ENCODE measurements around the gene LAMA4. TPM values are rescaled to one million over a fixed set of nuclear protein-coding genes. Genes with fewer than 3 reads are reported as not detected.

The LAMA4 gene, protein sequence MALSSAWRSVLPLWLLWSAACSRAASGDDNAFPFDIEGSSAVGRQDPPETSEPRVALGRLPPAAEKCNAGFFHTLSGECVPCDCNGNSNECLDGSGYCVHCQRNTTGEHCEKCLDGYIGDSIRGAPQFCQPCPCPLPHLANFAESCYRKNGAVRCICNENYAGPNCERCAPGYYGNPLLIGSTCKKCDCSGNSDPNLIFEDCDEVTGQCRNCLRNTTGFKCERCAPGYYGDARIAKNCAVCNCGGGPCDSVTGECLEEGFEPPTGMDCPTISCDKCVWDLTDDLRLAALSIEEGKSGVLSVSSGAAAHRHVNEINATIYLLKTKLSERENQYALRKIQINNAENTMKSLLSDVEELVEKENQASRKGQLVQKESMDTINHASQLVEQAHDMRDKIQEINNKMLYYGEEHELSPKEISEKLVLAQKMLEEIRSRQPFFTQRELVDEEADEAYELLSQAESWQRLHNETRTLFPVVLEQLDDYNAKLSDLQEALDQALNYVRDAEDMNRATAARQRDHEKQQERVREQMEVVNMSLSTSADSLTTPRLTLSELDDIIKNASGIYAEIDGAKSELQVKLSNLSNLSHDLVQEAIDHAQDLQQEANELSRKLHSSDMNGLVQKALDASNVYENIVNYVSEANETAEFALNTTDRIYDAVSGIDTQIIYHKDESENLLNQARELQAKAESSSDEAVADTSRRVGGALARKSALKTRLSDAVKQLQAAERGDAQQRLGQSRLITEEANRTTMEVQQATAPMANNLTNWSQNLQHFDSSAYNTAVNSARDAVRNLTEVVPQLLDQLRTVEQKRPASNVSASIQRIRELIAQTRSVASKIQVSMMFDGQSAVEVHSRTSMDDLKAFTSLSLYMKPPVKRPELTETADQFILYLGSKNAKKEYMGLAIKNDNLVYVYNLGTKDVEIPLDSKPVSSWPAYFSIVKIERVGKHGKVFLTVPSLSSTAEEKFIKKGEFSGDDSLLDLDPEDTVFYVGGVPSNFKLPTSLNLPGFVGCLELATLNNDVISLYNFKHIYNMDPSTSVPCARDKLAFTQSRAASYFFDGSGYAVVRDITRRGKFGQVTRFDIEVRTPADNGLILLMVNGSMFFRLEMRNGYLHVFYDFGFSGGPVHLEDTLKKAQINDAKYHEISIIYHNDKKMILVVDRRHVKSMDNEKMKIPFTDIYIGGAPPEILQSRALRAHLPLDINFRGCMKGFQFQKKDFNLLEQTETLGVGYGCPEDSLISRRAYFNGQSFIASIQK (N-terminal part only)
- total RNA-seq (2022): 0.37 TPM in 1 of 2 replicates, not detected in the other
- percentile 4 among the genes with signal in this experiment for Bru-seq, nascent RNA
- percentile 1 among the genes with signal in this experiment for BruChase-seq, experiment 1, labeled RNA remaining after a 2-hour chase
- BruChase-seq, experiment 2, labeled RNA remaining after a 6-hour chase: percentile 7 among the genes with signal in this experiment
- long read RNA-seq: 0 reads

GRCh38 chr6:112253841-112254816, at the start of gene LAMA4:
Gene LAMA4, minus strand, starts transcription at chr6:112254567. Its CDS starts 417 bp downstream, at chr6:112254150.
- Mint-ChIP-seq H3K27ac (ENCODE audit: unreplicated experiment) (no peak within 1 kb of the TSS), H3K4me1 (ENCODE audit: low read depth, unreplicated experiment) (peaks cover 6% of the 10 kb centered on the region), H3K27me3 (ENCODE audit: insufficient read depth, unreplicated experiment) (peaks cover 9% of the 10 kb centered on the region), H3K36me3 (ENCODE audit: insufficient read depth, unreplicated experiment) (no peaks in the 10 kb centered on the region), H3K9me3 (ENCODE audit: unreplicated experiment) (no peaks in the 10 kb centered on the region), H3K4me3 (ENCODE audit: unreplicated experiment) (peak within 1 kb of the TSS; percentile 71)
- intact Hi-C loops (cut with micrococcal nuclease; ENCODE audit: unreplicated experiment): no loop called here
- H3K36me3 ChIP-seq (ENCODE audit: control insufficient read depth, insufficient read depth, low read length): no peaks in the 10 kb centered on the region
- no peaks in the 10 kb centered on the region for H3K4me1 ChIP-seq
- H3K9me3 ChIP-seq: no peaks in the 10 kb centered on the region
- no TSS peak for BruUV-seq (replicated peaks)
- H3K27me3 ChIP-seq (replicated peaks; ENCODE audit: control insufficient read depth, insufficient read depth, low read length): peaks cover 2% of the 10 kb centered on the region; the same call in 1 of the 2 replicates
- ChIA-PET CTCF (interaction anchor here (0.6 kb wide), 2 partner anchors 10 to 1052 kb away, joined by 3 read pairs; no protein-coding TSS in a partner anchor), POLR2A (no interaction called here)
- peak; percentile 28 to 33 for DNase-seq
- TF ChIP-seq, protein P1, sequence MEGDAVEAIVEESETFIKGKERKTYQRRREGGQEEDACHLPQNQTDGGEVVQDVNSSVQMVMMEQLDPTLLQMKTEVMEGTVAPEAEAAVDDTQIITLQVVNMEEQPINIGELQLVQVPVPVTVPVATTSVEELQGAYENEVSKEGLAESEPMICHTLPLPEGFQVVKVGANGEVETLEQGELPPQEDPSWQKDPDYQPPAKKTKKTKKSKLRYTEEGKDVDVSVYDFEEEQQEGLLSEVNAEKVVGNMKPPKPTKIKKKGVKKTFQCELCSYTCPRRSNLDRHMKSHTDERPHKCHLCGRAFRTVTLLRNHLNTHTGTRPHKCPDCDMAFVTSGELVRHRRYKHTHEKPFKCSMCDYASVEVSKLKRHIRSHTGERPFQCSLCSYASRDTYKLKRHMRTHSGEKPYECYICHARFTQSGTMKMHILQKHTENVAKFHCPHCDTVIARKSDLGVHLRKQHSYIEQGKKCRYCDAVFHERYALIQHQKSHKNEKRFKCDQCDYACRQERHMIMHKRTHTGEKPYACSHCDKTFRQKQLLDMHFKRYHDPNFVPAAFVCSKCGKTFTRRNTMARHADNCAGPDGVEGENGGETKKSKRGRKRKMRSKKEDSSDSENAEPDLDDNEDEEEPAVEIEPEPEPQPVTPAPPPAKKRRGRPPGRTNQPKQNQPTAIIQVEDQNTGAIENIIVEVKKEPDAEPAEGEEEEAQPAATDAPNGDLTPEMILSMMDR (IDR thresholded peaks at IDR 0.05; ENCODE audit: insufficient read depth in 1 of 2, low read depth in 1 of 2, low read length in 1 of 2, severe bottlenecking in 1 of 2, unreplicated experiment in 1 of 2): no peak
- H3K4me3 ChIP-seq (ENCODE audit: low read depth, low read length): peak within 1 kb of the TSS; percentile 36

DNA sequence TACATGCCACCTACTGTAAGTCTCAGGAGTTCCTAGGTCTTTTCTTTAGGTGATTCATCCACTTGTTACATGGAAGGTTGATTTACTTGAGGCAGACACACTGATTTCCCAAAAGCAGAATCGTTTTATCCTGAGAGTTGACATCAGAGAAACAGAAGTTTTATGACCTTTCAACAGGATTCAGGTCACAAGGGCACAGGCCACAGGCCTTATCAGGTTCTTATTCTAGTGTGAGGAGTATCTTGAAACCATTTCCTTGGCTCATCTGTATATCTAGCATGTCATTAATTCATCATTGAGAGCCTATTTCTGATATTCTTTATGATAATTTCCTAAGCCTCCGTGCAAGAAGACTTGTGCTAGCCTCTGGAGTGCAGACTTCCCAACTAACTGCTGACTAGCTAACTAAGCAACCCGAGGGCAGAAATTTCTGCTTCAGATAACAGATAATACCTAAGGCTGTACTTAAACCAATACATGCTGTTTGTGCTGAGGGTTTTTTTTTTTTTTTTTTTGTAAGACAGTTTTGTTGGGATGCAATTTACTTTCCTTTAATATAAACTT, 47.9 kb upstream of the LAMA4 start:
- H3K36me3 Mint-ChIP-seq (ENCODE audit: insufficient read depth, unreplicated experiment): no peaks in the 10 kb centered on the region
- Histone ChIP-seq H3K27me3 (replicated peaks; ENCODE audit: control insufficient read depth, insufficient read depth, low read length) (no peaks in the 10 kb centered on the region), H3K36me3 (ENCODE audit: control insufficient read depth, insufficient read depth, low read length) (no peaks in the 10 kb centered on the region), H3K9me3 (no peaks in the 10 kb centered on the region), H3K4me1 (no peaks in the 10 kb centered on the region), H3K4me3 (ENCODE audit: low read depth, low read length) (no peak overlapping the region)
- no peaks in the 10 kb centered on the region for H3K4me1 Mint-ChIP-seq (ENCODE audit: low read depth, unreplicated experiment)
- DNase-seq: no peak
- peaks cover 6% of the 10 kb centered on the region for H3K27me3 Mint-ChIP-seq (ENCODE audit: insufficient read depth, unreplicated experiment)
- ChIA-PET POLR2A (no interaction called here), CTCF (interaction anchor here (1.0 kb wide), 1 partner anchor 123 kb away, joined by 4 read pairs; no protein-coding TSS in a partner anchor)
- intact Hi-C loops (cut with micrococcal nuclease; ENCODE audit: unreplicated experiment): no loop called here
- no peak overlapping the region for H3K27ac Mint-ChIP-seq (ENCODE audit: unreplicated experiment)
- H3K9me3 Mint-ChIP-seq (ENCODE audit: unreplicated experiment): no peaks in the 10 kb centered on the region
- no peak overlapping the region for H3K4me3 Mint-ChIP-seq (ENCODE audit: unreplicated experiment)
- BruUV-seq (replicated peaks): no TSS peak
- TF ChIP-seq, protein P1 (IDR thresholded peaks at IDR 0.05; ENCODE audit: insufficient read depth in 1 of 2, low read depth in 1 of 2, low read length in 1 of 2, severe bottlenecking in 1 of 2, unreplicated experiment in 1 of 2): no peak

All from Caco-2 (cell line).